ENCODE data around the gene NAT9.

The NAT9 gene

GRCh38 chr17:74728702-74729075, 47.5 kb downstream of the NAT9 start:
- no peak for DNase-seq (ENCODE audit: low spot score)

- DNase-seq (ENCODE audit: low spot score), result no peak
These were observed 48.0 kb downstream of the NAT9 start for GRCh38 chr17:74728033-74728701.

- DNase-seq (ENCODE audit: low spot score), result no peak
These were observed 51.0 kb downstream of the NAT9 start for GRCh38 chr17:74725111-74725510.

- DNase-seq (ENCODE audit: low spot score), result no peak
These were observed 52.3 kb downstream of the NAT9 start for GRCh38 chr17:74723891-74724290.

- DNase-seq (ENCODE audit: low spot score), result no peak
These were observed 53.4 kb downstream of the NAT9 start for GRCh38 chr17:74722782-74723181.
